Chondrocyte (in vitro differentiated cells): ENCODE results near the gene ATG4B. TPM values are rescaled to one million over a fixed set of nuclear protein-coding genes. Genes with fewer than 3 reads are reported as not detected.
"Not testable (repeated sequence)": the region's sequence is repeated elsewhere in the genome, so short reads cannot be mapped to it uniquely, and the experiment has no call there.

Experiments
- DNase-seq: peaks from one replicate; pipeline ENCODE4 v3.0.0; 2021; ENCODE audit warnings: mixed read lengths, low spot score
- H3K27ac Mint-ChIP-seq: one replicate; pipeline ENCODE4 v1.8.0; 2021; ENCODE audit warnings: mild to moderate bottlenecking, moderate library complexity, mixed read lengths; ENCODE audit not compliant: unreplicated experiment
- H3K27me3 Mint-ChIP-seq: 2 replicates; pipeline ENCODE4 v1.8.0; 2021; ENCODE audit warnings: low read depth, mixed read lengths
- H3K36me3 Mint-ChIP-seq: 2 replicates; pipeline ENCODE4 v1.8.0; 2021; ENCODE audit warnings: low read depth, mixed read lengths
- H3K4me1 Mint-ChIP-seq: 2 replicates; pipeline ENCODE4 v1.8.0; 2021; ENCODE audit warnings: low read depth, mild to moderate bottlenecking, mixed read lengths
- H3K4me3 Mint-ChIP-seq: one replicate; pipeline ENCODE4 v1.8.0; 2021; ENCODE audit warnings: mild to moderate bottlenecking, moderate library complexity, mixed read lengths; ENCODE audit not compliant: unreplicated experiment
- H3K9me3 Mint-ChIP-seq: 2 replicates; pipeline ENCODE4 v1.8.0; 2021; ENCODE audit warnings: low read depth, mixed read lengths
- CTCF ChIP-seq: fragments of 200-600 bp; sonication (generic); IDR thresholded peaks from 2 replicates; pipeline ENCODE4 v1.5.0; 2021; ENCODE audit warnings: antibody characterized with exemption, mild to moderate bottlenecking, moderate library complexity
- total RNA-seq: library from RNA; stranded (reverse); gene quantifications from 3 replicates; pipeline ENCODE4 v1.2.1, GENCODE V29; 2021

ATG4B gene
- total RNA-seq, 1 donor from 2014 or later, result 57.2 TPM

GRCh38 chr2:241660593-241661213, 23.2 kb downstream of the ATG4B start:
- peaks cover 26% of the 10 kb centered on the region for H3K36me3 Mint-ChIP-seq
- no peak for TF ChIP-seq CTCF
- H3K27me3 Mint-ChIP-seq, result no peaks in the 10 kb centered on the region
- DNase-seq, result no peak
- no peak overlapping the region for H3K27ac Mint-ChIP-seq
- peaks cover 9% of the 10 kb centered on the region for H3K4me1 Mint-ChIP-seq
- H3K4me3 Mint-ChIP-seq, result no peak overlapping the region
- no peaks in the 10 kb centered on the region for H3K9me3 Mint-ChIP-seq

- H3K27ac Mint-ChIP-seq, H3K9me3 Mint-ChIP-seq, DNase-seq, H3K4me3 Mint-ChIP-seq, H3K27me3 Mint-ChIP-seq: not testable (repeated sequence)
- Mint-ChIP-seq H3K36me3 (peaks cover 17% of the 10 kb centered on the region), H3K4me1 (peaks cover 16% of the 10 kb centered on the region)
These were observed 25.2 kb downstream of the ATG4B start for GRCh38 chr2:241662731-241663130.

- Mint-ChIP-seq H3K36me3 (peaks cover 9% of the 10 kb centered on the region), H3K4me3 (no peak overlapping the region), H3K27me3 (no peaks in the 10 kb centered on the region), H3K9me3 (no peaks in the 10 kb centered on the region), H3K4me1 (peaks cover 16% of the 10 kb centered on the region), H3K27ac (peak overlapping the region; percentile 99)
- no peak for DNase-seq
- peak; percentile 14 for TF ChIP-seq CTCF
These were observed 28.4 kb downstream of the ATG4B start for GRCh38 chr2:241665731-241666440.

- no peaks in the 10 kb centered on the region for H3K27me3 Mint-ChIP-seq
- H3K4me3 Mint-ChIP-seq, result no peak overlapping the region
- H3K9me3 Mint-ChIP-seq, result no peaks in the 10 kb centered on the region
- peaks cover 9% of the 10 kb centered on the region for H3K36me3 Mint-ChIP-seq
- TF ChIP-seq CTCF, result no peak
- peaks cover 16% of the 10 kb centered on the region for H3K4me1 Mint-ChIP-seq
- no peak overlapping the region for H3K27ac Mint-ChIP-seq
- no peak for DNase-seq
These were observed 29.3 kb downstream of the ATG4B start for GRCh38 chr2:241666627-241667400.

GRCh38 chr2:241668354-241668753, 30.9 kb downstream of the ATG4B start:
- Mint-ChIP-seq H3K36me3 (peaks cover 10% of the 10 kb centered on the region), H3K4me1 (peaks cover 16% of the 10 kb centered on the region), H3K4me3 (no peak overlapping the region), H3K27ac (no peak overlapping the region), H3K9me3 (no peaks in the 10 kb centered on the region), H3K27me3 (no peaks in the 10 kb centered on the region)
- DNase-seq, result no peak
- no peak for TF ChIP-seq CTCF
